ENCODE measurements around the gene CD79A.
A peak's percentile ranks its signal among the peaks of the same experiment; 100 is the strongest.
"Not testable (repeated sequence)": the region's sequence is repeated elsewhere in the genome, so short reads cannot be mapped to it uniquely, and the experiment has no call there.

CD79A gene

GRCh38 chr19:41907994-41908615 is 31.0 kb downstream of the CD79A start:
- Histone ChIP-seq H3K9ac (ENCODE audit: low read depth, low read length) (no peak overlapping the region), H3K27ac (ENCODE audit: low read depth, low read length) (no peak overlapping the region), H3K9me3 (ENCODE audit: control insufficient read depth, insufficient read depth, low read length) (no peaks in the 10 kb centered on the region), H3K27me3 (ENCODE audit: control insufficient read depth, insufficient read depth, low read length) (peaks cover 49% of the 10 kb centered on the region), H3K36me3 (ENCODE audit: control insufficient read depth, insufficient read depth, low read length) (peaks cover 17% of the 10 kb centered on the region), H3K4me1 (ENCODE audit: control insufficient read depth, insufficient read depth, low read length) (peaks cover 5% of the 10 kb centered on the region; the same call in 1 of the 2 replicates), H3K4me3 (ENCODE audit: low read depth, low read length) (no peak overlapping the region)

GRCh38 chr19:41908724-41909464 is 31.8 kb downstream of the CD79A start:
- Histone ChIP-seq H3K27me3 (ENCODE audit: control insufficient read depth, insufficient read depth, low read length) (peaks cover 57% of the 10 kb centered on the region), H3K4me3 (ENCODE audit: low read depth, low read length) (no peak overlapping the region), H3K36me3 (ENCODE audit: control insufficient read depth, insufficient read depth, low read length) (0 out of 2 replicates have a peak, but pooled peaks cover 11% of the 10 kb centered on the region)

GRCh38 chr19:41909706-41910105 is 32.6 kb downstream of the CD79A start:
- H3K9ac ChIP-seq (ENCODE audit: low read depth, low read length), result no peak overlapping the region
- H3K36me3 ChIP-seq (ENCODE audit: control insufficient read depth, insufficient read depth, low read length), result 0 out of 2 replicates have a peak, but pooled peaks cover 11% of the 10 kb centered on the region
- peaks cover 5% of the 10 kb centered on the region; the same call in 1 of the 2 replicates for H3K4me1 ChIP-seq (ENCODE audit: control insufficient read depth, insufficient read depth, low read length)
- H3K27me3 ChIP-seq (ENCODE audit: control insufficient read depth, insufficient read depth, low read length), result peaks cover 65% of the 10 kb centered on the region
- H3K27ac ChIP-seq (ENCODE audit: low read depth, low read length), result no peak overlapping the region
- no peaks in the 10 kb centered on the region for H3K9me3 ChIP-seq (ENCODE audit: control insufficient read depth, insufficient read depth, low read length)
- no peak overlapping the region for H3K4me3 ChIP-seq (ENCODE audit: low read depth, low read length)

More at GRCh38 chr19:41908724-41909464, 31.8 kb downstream of the CD79A start:
- no peak overlapping the region for H3K27ac ChIP-seq (ENCODE audit: low read depth, low read length)
- H3K9ac ChIP-seq (ENCODE audit: low read depth, low read length), result no peak overlapping the region
- H3K9me3 ChIP-seq (ENCODE audit: control insufficient read depth, insufficient read depth, low read length), result no peaks in the 10 kb centered on the region
- peaks cover 5% of the 10 kb centered on the region; the same call in 1 of the 2 replicates for H3K4me1 ChIP-seq (ENCODE audit: control insufficient read depth, insufficient read depth, low read length)

- Histone ChIP-seq H3K9me3 (ENCODE audit: control insufficient read depth, insufficient read depth, low read length) (no peaks in the 10 kb centered on the region), H3K27ac (ENCODE audit: low read depth, low read length) (no peak overlapping the region), H3K4me1 (ENCODE audit: control insufficient read depth, insufficient read depth, low read length) (peaks cover 5% of the 10 kb centered on the region; the same call in 1 of the 2 replicates), H3K4me3 (ENCODE audit: low read depth, low read length) (no peak overlapping the region), H3K9ac (ENCODE audit: low read depth, low read length) (no peak overlapping the region), H3K27me3 (ENCODE audit: control insufficient read depth, insufficient read depth, low read length) (peaks cover 72% of the 10 kb centered on the region), H3K36me3 (ENCODE audit: control insufficient read depth, insufficient read depth, low read length) (0 out of 2 replicates have a peak, but pooled peaks cover 7% of the 10 kb centered on the region)
These were observed 33.3 kb downstream of the CD79A start for GRCh38 chr19:41910240-41910991.

- H3K4me1 ChIP-seq (ENCODE audit: control insufficient read depth, insufficient read depth, low read length), result peaks cover 5% of the 10 kb centered on the region; the same call in 1 of the 2 replicates
- no peak overlapping the region for H3K4me3 ChIP-seq (ENCODE audit: low read depth, low read length)
- H3K27ac ChIP-seq (ENCODE audit: low read depth, low read length), result no peak overlapping the region
- no peak overlapping the region for H3K9ac ChIP-seq (ENCODE audit: low read depth, low read length)
- no peaks in the 10 kb centered on the region for H3K9me3 ChIP-seq (ENCODE audit: control insufficient read depth, insufficient read depth, low read length)
- H3K36me3 ChIP-seq (ENCODE audit: control insufficient read depth, insufficient read depth, low read length), result 0 out of 2 replicates have a peak, but pooled peaks cover 4% of the 10 kb centered on the region
- H3K27me3 ChIP-seq (ENCODE audit: control insufficient read depth, insufficient read depth, low read length), result peaks cover 80% of the 10 kb centered on the region
These were observed 34.2 kb downstream of the CD79A start for GRCh38 chr19:41910992-41911888.

GRCh38 chr19:41911889-41912731 is 35.0 kb downstream of the CD79A start:
- no peak overlapping the region for H3K9ac ChIP-seq (ENCODE audit: low read depth, low read length)
- H3K27ac ChIP-seq (ENCODE audit: low read depth, low read length), result no peak overlapping the region
- H3K27me3 ChIP-seq (ENCODE audit: control insufficient read depth, insufficient read depth, low read length), result peaks cover 89% of the 10 kb centered on the region
- H3K36me3 ChIP-seq (ENCODE audit: control insufficient read depth, insufficient read depth, low read length), result no peaks in the 10 kb centered on the region
- peaks cover 5% of the 10 kb centered on the region; the same call in 1 of the 2 replicates for H3K4me1 ChIP-seq (ENCODE audit: control insufficient read depth, insufficient read depth, low read length)
- H3K4me3 ChIP-seq (ENCODE audit: low read depth, low read length), result peak overlapping the region; percentile 51; the same call in 1 of the 2 replicates
- H3K9me3 ChIP-seq (ENCODE audit: control insufficient read depth, insufficient read depth, low read length), result no peaks in the 10 kb centered on the region

GRCh38 chr19:41912899-41913537 is 35.9 kb downstream of the CD79A start:
- H3K27ac ChIP-seq (ENCODE audit: low read depth, low read length), result no peak overlapping the region
- H3K9me3 ChIP-seq (ENCODE audit: control insufficient read depth, insufficient read depth, low read length), result no peaks in the 10 kb centered on the region
- H3K4me3 ChIP-seq (ENCODE audit: low read depth, low read length), result peak overlapping the region; percentile 51
- H3K36me3 ChIP-seq (ENCODE audit: control insufficient read depth, insufficient read depth, low read length), result no peaks in the 10 kb centered on the region
- H3K9ac ChIP-seq (ENCODE audit: low read depth, low read length), result no peak overlapping the region
- peaks cover 5% of the 10 kb centered on the region; the same call in 1 of the 2 replicates for H3K4me1 ChIP-seq (ENCODE audit: control insufficient read depth, insufficient read depth, low read length)
- peaks cover 98% of the 10 kb centered on the region for H3K27me3 ChIP-seq (ENCODE audit: control insufficient read depth, insufficient read depth, low read length)

GRCh38 chr19:41913538-41914423 is 36.7 kb downstream of the CD79A start:
- Histone ChIP-seq H3K27me3 (ENCODE audit: control insufficient read depth, insufficient read depth, low read length) (peaks cover 100% of the 10 kb centered on the region), H3K9ac (ENCODE audit: low read depth, low read length) (no peak overlapping the region), H3K36me3 (ENCODE audit: control insufficient read depth, insufficient read depth, low read length) (no peaks in the 10 kb centered on the region), H3K4me1 (ENCODE audit: control insufficient read depth, insufficient read depth, low read length) (peaks cover 5% of the 10 kb centered on the region; the same call in 1 of the 2 replicates), H3K9me3 (ENCODE audit: control insufficient read depth, insufficient read depth, low read length) (no peaks in the 10 kb centered on the region), H3K27ac (ENCODE audit: low read depth, low read length) (no peak overlapping the region), H3K4me3 (ENCODE audit: low read depth, low read length) (peak overlapping the region; percentile 51; the same call in 1 of the 2 replicates)

- H3K4me3 ChIP-seq (ENCODE audit: low read depth, low read length); H3K36me3 ChIP-seq (ENCODE audit: control insufficient read depth, insufficient read depth, low read length); H3K4me1 ChIP-seq (ENCODE audit: control insufficient read depth, insufficient read depth, low read length); H3K9me3 ChIP-seq (ENCODE audit: control insufficient read depth, insufficient read depth, low read length); H3K9ac ChIP-seq (ENCODE audit: low read depth, low read length); H3K27ac ChIP-seq (ENCODE audit: low read depth, low read length): not testable (repeated sequence)
- H3K27me3 ChIP-seq (ENCODE audit: control insufficient read depth, insufficient read depth, low read length), result peaks cover 100% of the 10 kb centered on the region
These were observed 37.4 kb downstream of the CD79A start for GRCh38 chr19:41914424-41914834.

Data from HUES48 (cell line).